ENCODE data around the gene LTBP1.
"Not testable (repeated sequence)": the region's sequence is repeated elsewhere in the genome, so short reads cannot be mapped to it uniquely, and the experiment has no call there.

LTBP1 gene

DNA sequence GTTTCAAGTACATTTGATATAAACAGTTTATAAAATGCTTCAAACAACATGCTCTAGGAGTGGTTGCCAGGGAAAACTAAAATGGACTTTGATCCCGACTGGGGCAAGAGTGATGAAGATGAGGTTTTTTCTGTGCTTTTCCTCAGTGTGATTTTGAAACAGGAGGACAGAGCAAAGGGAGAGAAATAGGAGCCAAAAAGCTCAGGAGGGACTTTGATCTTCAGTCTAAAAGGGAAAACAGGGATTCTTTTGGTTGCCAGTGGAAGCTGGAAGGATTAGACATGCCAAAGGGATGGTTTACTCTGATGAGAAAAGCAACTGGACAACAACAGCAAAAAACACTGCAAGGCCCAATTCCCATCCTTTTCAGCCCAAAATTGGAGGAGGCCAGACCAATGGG lies 95.5 kb downstream of the LTBP1 start:
- no peak for DNase-seq (ENCODE audit: low read depth)
- TF ChIP-seq, protein P1, sequence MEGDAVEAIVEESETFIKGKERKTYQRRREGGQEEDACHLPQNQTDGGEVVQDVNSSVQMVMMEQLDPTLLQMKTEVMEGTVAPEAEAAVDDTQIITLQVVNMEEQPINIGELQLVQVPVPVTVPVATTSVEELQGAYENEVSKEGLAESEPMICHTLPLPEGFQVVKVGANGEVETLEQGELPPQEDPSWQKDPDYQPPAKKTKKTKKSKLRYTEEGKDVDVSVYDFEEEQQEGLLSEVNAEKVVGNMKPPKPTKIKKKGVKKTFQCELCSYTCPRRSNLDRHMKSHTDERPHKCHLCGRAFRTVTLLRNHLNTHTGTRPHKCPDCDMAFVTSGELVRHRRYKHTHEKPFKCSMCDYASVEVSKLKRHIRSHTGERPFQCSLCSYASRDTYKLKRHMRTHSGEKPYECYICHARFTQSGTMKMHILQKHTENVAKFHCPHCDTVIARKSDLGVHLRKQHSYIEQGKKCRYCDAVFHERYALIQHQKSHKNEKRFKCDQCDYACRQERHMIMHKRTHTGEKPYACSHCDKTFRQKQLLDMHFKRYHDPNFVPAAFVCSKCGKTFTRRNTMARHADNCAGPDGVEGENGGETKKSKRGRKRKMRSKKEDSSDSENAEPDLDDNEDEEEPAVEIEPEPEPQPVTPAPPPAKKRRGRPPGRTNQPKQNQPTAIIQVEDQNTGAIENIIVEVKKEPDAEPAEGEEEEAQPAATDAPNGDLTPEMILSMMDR (IDR thresholded peaks at IDR 0.05; ENCODE audit: low read depth, low read length, missing control alignments), result no peak
- in situ Hi-C loops (cut with HindIII; ENCODE audit: low sequenced_read_pairs), result loop anchor here (25.0 kb wide), 1 partner anchor 545 kb away; the partner anchor contains the start of gene FAM98A
- no peak overlapping the region for H3K4me3 ChIP-seq (ENCODE audit: low read depth, low read length)

DNA sequence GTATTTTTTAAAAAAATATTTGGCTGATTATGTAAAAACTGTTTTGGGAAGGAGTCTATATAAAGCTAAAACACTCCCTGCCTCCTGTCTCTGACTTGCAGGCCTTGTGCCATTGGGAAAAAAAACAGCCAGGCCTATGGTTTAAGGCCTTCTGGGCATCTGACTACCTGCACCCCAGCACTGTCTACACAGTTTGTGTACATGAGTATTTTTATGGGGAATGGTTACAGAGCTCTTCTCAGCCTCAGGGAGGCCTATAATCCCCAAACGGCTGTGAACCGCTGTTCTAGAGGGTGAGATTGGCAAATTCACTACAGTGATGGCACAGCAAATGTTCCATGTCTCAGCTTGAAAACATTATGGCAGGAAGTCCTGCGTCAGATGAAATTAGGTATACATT lies 96.1 kb downstream of the LTBP1 start:
- no peak overlapping the region for H3K4me3 ChIP-seq (ENCODE audit: low read depth, low read length)
- DNase-seq (ENCODE audit: low read depth), result no peak
- in situ Hi-C loops (cut with HindIII; ENCODE audit: low sequenced_read_pairs), result loop anchor here (25.0 kb wide), 1 partner anchor 544 kb away; the partner anchor contains the start of gene FAM98A
- TF ChIP-seq, protein P1 (IDR thresholded peaks at IDR 0.05; ENCODE audit: low read depth, low read length, missing control alignments), result no peak

DNA sequence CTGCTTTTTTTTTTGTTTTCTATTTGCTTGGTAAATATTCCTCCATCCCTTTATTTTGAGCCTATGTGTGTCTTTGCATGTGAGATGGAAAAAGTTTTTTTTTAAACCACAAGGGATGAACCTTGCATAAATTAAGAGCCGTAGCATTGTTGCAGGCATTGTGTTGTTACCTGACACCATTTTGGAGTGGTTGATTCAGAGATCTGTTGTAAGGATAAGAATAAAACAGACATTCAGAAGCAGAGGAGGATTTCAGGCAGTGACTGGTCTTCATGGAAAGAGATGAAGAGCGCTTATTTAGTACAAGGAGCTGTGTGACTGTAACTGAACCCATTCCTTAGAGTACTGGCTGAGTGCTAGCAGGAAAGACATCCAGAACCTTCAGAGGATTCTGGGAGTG lies 101.2 kb downstream of the LTBP1 start:
- DNase-seq (ENCODE audit: low read depth), result peak; percentile 53
- in situ Hi-C loops (cut with HindIII; ENCODE audit: low sequenced_read_pairs), result loop anchor here (25.0 kb wide), 1 partner anchor 539 kb away; the partner anchor contains the start of gene FAM98A

DNA sequence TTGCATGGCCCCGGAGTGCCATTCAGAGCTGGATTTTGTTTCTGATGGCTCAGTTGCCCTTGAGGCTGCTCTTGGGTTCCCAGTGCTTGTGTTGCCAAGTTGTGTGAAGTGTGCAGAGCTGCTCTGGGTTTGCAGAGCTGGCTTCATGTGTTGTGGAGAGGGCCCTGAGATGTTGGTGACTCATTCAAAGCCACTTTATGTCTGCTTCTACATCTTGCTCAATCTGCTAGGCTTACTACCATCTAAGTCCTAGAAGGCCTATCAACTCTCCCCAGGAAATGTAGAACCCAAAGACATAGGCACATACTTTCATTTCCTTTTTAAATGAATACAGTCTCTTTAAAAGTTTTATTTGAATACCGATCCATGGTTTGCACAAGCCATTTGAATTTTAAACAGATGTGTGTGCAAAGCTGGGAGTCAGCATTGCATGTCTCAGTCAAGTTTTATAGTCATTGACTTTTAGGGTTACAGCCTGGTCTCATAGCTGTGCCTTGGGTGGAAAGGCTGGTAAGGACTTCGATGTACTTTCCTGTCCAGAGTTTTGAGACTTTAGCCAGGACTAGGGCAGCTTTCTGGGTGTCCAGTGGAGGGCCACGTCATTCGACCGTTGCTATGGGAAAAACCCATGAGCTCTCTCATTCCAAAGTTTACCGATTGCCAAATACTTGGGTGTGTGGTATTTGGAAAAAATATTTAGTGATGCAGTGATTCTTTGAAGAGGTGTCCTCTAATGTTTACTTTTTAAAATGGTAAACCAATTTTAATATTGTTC lies 105.0 kb downstream of the LTBP1 start:
- DNase-seq (ENCODE audit: low read depth), result peak; percentile 40
- TF ChIP-seq, protein P1 (IDR thresholded peaks at IDR 0.05; ENCODE audit: low read depth, low read length, missing control alignments), result no peak
- H3K4me3 ChIP-seq (ENCODE audit: low read depth, low read length), result no peak overlapping the region
- in situ Hi-C loops (cut with HindIII; ENCODE audit: low sequenced_read_pairs), result no loop called here

More for the DNA sequence above, 101.2 kb downstream of the LTBP1 start:
- TF ChIP-seq, protein P1 (IDR thresholded peaks at IDR 0.05; ENCODE audit: low read depth, low read length, missing control alignments), result no peak
- H3K4me3 ChIP-seq (ENCODE audit: low read depth, low read length), result no peak overlapping the region

DNA sequence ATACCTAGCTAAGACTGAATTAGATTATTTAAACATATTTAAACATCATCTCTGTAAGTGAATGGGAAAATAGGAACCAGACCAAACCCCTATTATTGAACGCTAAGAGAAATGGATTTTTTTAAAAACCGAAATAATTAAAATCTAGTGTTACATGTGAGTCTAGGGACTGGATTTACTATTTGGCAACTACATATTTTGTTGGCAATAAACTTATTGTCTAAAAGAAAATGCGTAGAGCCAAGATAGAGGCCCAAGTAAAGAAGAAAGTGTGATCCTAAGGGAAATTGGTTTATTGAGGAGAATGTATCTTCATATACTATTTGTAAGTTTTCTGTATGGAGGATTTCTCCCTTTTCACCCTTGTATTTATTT lies 105.6 kb downstream of the LTBP1 start:
- no peak overlapping the region for H3K4me3 ChIP-seq (ENCODE audit: low read depth, low read length)
- in situ Hi-C loops (cut with HindIII; ENCODE audit: low sequenced_read_pairs), result no loop called here
- DNase-seq (ENCODE audit: low read depth), result no peak
- TF ChIP-seq, protein P1 (IDR thresholded peaks at IDR 0.05; ENCODE audit: low read depth, low read length, missing control alignments), result no peak

DNA sequence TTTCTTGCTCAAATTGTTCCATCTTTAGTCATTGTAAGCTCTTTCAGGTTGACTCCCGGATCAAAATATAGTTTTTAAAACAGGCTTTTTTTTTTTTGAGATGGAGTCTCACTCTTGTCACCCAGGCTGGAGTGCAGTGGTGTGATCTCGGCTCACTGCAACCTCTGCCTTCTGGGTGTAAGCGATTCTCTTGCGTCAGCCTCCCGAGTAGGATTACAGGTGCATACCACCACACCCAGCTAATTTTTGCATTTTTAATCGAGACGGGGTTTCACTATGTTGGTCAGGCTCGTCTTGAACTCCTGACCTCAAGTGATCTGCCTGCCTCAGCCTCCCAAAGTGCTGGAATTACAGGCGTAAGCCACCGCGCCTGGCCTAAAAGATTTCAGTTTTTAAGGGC lies 106.0 kb downstream of the LTBP1 start:
- H3K4me3 ChIP-seq (ENCODE audit: low read depth, low read length); in situ Hi-C loops (cut with HindIII; ENCODE audit: low sequenced_read_pairs); DNase-seq (ENCODE audit: low read depth): not testable (repeated sequence)

DNA sequence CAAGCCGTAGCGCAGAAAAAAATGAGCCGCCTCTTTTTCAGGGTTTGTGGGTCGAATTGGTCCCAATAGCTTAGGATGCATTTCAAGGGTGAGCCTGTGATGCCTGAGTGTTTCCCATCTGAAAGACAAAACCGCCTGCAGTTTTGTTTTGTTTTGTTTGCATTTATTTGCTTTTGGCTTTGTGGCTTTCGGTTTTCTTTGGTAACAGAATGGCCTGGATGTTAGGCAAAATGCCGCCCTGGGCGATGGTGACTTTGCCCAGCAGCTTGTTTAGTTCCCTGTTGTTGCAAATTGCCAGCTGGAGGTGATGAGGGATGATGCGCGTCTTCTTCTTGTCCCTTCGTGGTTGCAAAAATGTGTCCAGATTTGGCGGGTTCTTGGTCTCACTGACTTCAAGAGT lies 109.4 kb downstream of the LTBP1 start:
- in situ Hi-C loops (cut with HindIII; ENCODE audit: low sequenced_read_pairs), result no loop called here
- H3K4me3 ChIP-seq (ENCODE audit: low read depth, low read length), result no peak overlapping the region
- no peak for DNase-seq (ENCODE audit: low read depth)
- TF ChIP-seq, protein P1 (IDR thresholded peaks at IDR 0.05; ENCODE audit: low read depth, low read length, missing control alignments), result no peak

DNA sequence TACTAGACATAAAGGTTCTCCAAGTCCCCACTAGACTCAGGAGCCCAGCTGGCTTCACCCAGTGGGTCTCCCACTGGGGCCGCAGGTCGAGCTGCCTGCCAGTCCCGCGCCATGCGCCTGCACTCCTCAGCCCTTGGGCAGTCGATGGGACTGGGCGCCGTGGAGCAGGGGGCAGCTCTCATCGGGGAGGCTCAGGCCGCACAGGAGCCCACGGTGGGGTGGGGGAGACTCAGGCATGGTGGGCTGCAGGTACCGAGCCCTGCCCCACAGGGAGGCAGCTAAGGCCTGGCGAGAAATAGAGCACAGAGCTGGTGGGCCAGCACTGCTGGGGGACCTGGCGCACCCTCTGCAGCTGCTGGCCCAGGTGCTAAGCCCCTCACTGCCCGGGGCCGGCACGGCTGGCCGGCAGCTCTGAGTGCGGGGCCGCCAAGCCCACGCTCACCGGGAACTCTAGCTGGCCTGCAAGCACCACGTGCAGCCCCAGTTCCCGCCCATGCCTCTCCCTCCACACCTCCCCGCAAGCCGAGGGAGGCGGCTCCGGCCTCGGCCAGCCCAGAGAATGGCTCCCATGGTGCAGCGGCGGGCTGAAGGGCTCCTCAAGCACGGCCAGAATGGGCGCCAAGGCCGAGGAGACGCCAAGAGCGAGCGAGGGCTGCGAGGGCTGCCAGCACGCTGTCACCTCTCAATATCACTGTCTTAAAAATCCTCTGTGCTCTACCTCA lies 110.7 kb downstream of the LTBP1 start:
- H3K4me3 ChIP-seq (ENCODE audit: low read depth, low read length); DNase-seq (ENCODE audit: low read depth); in situ Hi-C loops (cut with HindIII; ENCODE audit: low sequenced_read_pairs): not testable (repeated sequence)

Data from astrocyte of the cerebellum (primary cell).